ENCODE measurements around the gene RASL11B. TPM values are rescaled to one million over a fixed set of nuclear protein-coding genes. Genes with fewer than 3 reads are reported as not detected.

The RASL11B gene, protein sequence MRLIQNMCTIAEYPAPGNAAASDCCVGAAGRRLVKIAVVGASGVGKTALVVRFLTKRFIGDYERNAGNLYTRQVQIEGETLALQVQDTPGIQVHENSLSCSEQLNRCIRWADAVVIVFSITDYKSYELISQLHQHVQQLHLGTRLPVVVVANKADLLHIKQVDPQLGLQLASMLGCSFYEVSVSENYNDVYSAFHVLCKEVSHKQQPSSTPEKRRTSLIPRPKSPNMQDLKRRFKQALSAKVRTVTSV
- total RNA-seq: 1.7 and 2.6 TPM in 2 replicates

GRCh38 chr4:52861879-52862616, at the start of gene RASL11B:
RASL11B (plus strand) TSS chr4:52862317; CDS start chr4:52862508, 191 bp downstream.

Other genes with a start within 250 kb of the RASL11B start
- 18.8 and 39.8 TPM in 2 replicates for gene USP46, start 203.0 kb upstream of the RASL11B start, total RNA-seq
- gene ERVMER34-1, start 110.9 kb upstream of the RASL11B start, total RNA-seq: 4.1 and 9.0 TPM in 2 replicates